ENCODE results near the gene TMEM179.

The TMEM179 gene

GRCh38 chr14:104544362-104544961 lies 60.1 kb downstream of the TMEM179 start:
- no peak for TF ChIP-seq CTCF (conservative IDR thresholded peaks at IDR 0.05; ENCODE audit: low read depth)
- no peak for DNase-seq (ENCODE audit: low spot score)
- CTCF ChIA-PET = no interaction called here
- H3K27ac ChIP-seq = no peak overlapping the region
- POLR2A ChIA-PET (ENCODE audit: low non-redundant PET) = no interaction called here

- no peak for TF ChIP-seq CTCF (conservative IDR thresholded peaks at IDR 0.05; ENCODE audit: low read depth)
- CTCF ChIA-PET = no interaction called here
- POLR2A ChIA-PET (ENCODE audit: low non-redundant PET) = no interaction called here
- no peak overlapping the region for H3K27ac ChIP-seq
- no peak for DNase-seq (ENCODE audit: low spot score)
Observed at GRCh38 chr14:104542871-104543830, 61.4 kb downstream of the TMEM179 start.

- CTCF ChIA-PET = no interaction called here
- POLR2A ChIA-PET (ENCODE audit: low non-redundant PET) = no interaction called here
Observed at GRCh38 chr14:104541905-104542465, 62.6 kb downstream of the TMEM179 start.

More at GRCh38 chr14:104541905-104542465, 62.6 kb downstream of the TMEM179 start:
- no peak overlapping the region for H3K27ac ChIP-seq
- no peak for DNase-seq (ENCODE audit: low spot score)
- TF ChIP-seq CTCF (conservative IDR thresholded peaks at IDR 0.05; ENCODE audit: low read depth) = no peak
